PFSK-1 (cell line): Measurements from ENCODE around the gene IL1RAPL2.

Experiments used
- FOXP2 ChIP-seq: optimal IDR thresholded peaks from 2 replicates; pipeline ENCODE3; 2011; ENCODE audit warnings: borderline replicate concordance, control low read depth, inconsistent platforms; ENCODE audit not compliant: insufficient read depth; ENCODE audit errors: extremely low read length, extremely low read depth
- POLR2AphosphoS5 ChIP-seq: IDR thresholded peaks from 2 replicates; pipeline ENCODE4 v1.6.1; 2012; ENCODE audit warnings: low read depth, mild to moderate bottlenecking, control low read depth, low read length, moderate library complexity
- SIN3A ChIP-seq: IDR thresholded peaks from 2 replicates; pipeline ENCODE4 v1.6.1; 2012; ENCODE audit warnings: mild to moderate bottlenecking, low read length, moderate library complexity, borderline replicate concordance; ENCODE audit not compliant: insufficient read depth
- TAF1 ChIP-seq: IDR thresholded peaks from 2 replicates; pipeline ENCODE4 v1.6.1; 2012; ENCODE audit warnings: low read length, control low read depth, borderline replicate concordance; ENCODE audit not compliant: insufficient read depth
- TF ChIP-seq, protein P1 (sequence below), 2 experiments: IDR thresholded peaks; 2 replicates each; pipeline versions ENCODE4 v1.6.1 to v1.8.0; 2011 to 2012; ENCODE audit warnings: low read depth in 2 of 2, low read length in 2 of 2, control low read depth in 1 of 2, inconsistent platforms in 1 of 2, mild to moderate bottlenecking in 1 of 2, moderate library complexity in 1 of 2; ENCODE audit not compliant: insufficient read depth in 1 of 2

IL1RAPL2 gene

GRCh38 chrX:104877504-104877903 is 311.5 kb downstream of the IL1RAPL2 start:
- TF ChIP-seq, protein P1, sequence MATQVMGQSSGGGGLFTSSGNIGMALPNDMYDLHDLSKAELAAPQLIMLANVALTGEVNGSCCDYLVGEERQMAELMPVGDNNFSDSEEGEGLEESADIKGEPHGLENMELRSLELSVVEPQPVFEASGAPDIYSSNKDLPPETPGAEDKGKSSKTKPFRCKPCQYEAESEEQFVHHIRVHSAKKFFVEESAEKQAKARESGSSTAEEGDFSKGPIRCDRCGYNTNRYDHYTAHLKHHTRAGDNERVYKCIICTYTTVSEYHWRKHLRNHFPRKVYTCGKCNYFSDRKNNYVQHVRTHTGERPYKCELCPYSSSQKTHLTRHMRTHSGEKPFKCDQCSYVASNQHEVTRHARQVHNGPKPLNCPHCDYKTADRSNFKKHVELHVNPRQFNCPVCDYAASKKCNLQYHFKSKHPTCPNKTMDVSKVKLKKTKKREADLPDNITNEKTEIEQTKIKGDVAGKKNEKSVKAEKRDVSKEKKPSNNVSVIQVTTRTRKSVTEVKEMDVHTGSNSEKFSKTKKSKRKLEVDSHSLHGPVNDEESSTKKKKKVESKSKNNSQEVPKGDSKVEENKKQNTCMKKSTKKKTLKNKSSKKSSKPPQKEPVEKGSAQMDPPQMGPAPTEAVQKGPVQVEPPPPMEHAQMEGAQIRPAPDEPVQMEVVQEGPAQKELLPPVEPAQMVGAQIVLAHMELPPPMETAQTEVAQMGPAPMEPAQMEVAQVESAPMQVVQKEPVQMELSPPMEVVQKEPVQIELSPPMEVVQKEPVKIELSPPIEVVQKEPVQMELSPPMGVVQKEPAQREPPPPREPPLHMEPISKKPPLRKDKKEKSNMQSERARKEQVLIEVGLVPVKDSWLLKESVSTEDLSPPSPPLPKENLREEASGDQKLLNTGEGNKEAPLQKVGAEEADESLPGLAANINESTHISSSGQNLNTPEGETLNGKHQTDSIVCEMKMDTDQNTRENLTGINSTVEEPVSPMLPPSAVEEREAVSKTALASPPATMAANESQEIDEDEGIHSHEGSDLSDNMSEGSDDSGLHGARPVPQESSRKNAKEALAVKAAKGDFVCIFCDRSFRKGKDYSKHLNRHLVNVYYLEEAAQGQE (IDR thresholded peaks at IDR 0.05; ENCODE audit: insufficient read depth in 1 of 2, low read depth in 2 of 2, low read length in 2 of 2), result no peak

- TF ChIP-seq SIN3A (no peak), FOXP2 (no peak), TAF1 (no peak), POLR2AphosphoS5 (no peak)
- TF ChIP-seq, protein P1 (IDR thresholded peaks at IDR 0.05; ENCODE audit: insufficient read depth in 1 of 2, low read depth in 2 of 2, low read length in 2 of 2), result no peak
Measured at GRCh38 chrX:104902070-104902469, 336.1 kb downstream of the IL1RAPL2 start.

GRCh38 chrX:104913348-104913747 is 347.3 kb downstream of the IL1RAPL2 start:
- TF ChIP-seq FOXP2, result no peak
- no peak for TF ChIP-seq TAF1
- TF ChIP-seq, protein P1 (IDR thresholded peaks at IDR 0.05; ENCODE audit: insufficient read depth in 1 of 2, low read depth in 2 of 2, low read length in 2 of 2), result no peak
- TF ChIP-seq SIN3A, result no peak

GRCh38 chrX:104918122-104918521 is 352.1 kb downstream of the IL1RAPL2 start:
- TF ChIP-seq, protein P1 (IDR thresholded peaks at IDR 0.05; ENCODE audit: insufficient read depth in 1 of 2, low read depth in 2 of 2, low read length in 2 of 2), result no peak
- TF ChIP-seq TAF1 (no peak), POLR2AphosphoS5 (no peak), SIN3A (no peak), FOXP2 (no peak)

DNA sequence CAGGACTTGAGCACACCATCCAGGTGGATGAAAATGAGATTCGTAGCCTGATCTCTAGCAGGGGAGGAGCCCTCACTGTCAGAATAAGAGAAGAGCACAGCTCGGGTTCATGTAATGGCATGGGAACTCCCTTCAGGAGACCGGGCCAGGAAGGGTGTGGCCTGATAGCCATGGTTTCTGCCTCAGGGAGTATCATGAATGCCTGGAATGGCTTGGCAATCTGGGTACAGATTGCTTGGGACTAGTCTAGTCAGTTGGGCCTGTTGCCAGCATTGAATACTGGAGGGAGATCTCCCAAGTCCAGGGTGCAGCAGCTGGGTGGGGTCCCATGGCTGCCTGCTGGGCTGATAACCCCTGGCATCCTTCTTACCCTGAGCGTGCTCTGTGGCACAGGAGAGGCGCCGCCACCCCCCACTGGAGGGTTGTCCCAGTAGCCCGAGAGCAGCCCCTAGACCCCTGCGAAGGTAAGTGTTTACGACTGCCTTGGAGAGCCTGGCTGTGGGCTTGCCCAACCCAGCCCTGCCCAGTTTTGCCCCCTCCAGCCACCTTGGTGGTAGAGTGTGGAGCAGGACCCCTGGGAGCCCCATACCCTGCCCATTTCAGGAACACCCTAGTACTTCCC is 355.7 kb downstream of the IL1RAPL2 start:
- no peak for TF ChIP-seq POLR2AphosphoS5
- TF ChIP-seq, protein P1 (IDR thresholded peaks at IDR 0.05; ENCODE audit: insufficient read depth in 1 of 2, low read depth in 2 of 2, low read length in 2 of 2), result no peak
- TF ChIP-seq FOXP2, result no peak
- TF ChIP-seq SIN3A, result no peak
- TF ChIP-seq TAF1, result no peak
